ENCODE data around the gene XKR3.
A peak's percentile ranks its signal among the peaks of the same experiment; 100 is the strongest.

Gene XKR3

DNA sequence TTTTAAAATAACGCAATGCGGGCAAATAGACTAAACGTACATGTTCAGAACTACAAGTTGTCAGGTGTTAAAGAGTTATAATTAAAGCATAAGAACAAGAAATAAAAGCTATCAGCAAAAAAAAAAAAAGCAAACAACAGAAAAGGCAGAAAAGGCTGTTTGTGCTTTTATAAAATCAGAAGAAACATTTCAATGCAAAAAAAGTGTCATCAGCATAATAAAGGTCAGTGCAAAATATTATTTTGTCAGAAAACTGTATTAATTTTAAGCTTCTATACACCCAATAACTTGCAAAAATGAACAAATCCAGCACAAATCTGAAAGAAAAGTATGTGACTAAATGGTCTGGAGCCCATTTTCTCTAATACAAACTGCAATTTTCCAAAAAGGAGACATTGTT is 23.6 kb downstream of the XKR3 start:
- TF ChIP-seq, protein P1, sequence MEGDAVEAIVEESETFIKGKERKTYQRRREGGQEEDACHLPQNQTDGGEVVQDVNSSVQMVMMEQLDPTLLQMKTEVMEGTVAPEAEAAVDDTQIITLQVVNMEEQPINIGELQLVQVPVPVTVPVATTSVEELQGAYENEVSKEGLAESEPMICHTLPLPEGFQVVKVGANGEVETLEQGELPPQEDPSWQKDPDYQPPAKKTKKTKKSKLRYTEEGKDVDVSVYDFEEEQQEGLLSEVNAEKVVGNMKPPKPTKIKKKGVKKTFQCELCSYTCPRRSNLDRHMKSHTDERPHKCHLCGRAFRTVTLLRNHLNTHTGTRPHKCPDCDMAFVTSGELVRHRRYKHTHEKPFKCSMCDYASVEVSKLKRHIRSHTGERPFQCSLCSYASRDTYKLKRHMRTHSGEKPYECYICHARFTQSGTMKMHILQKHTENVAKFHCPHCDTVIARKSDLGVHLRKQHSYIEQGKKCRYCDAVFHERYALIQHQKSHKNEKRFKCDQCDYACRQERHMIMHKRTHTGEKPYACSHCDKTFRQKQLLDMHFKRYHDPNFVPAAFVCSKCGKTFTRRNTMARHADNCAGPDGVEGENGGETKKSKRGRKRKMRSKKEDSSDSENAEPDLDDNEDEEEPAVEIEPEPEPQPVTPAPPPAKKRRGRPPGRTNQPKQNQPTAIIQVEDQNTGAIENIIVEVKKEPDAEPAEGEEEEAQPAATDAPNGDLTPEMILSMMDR (IDR thresholded peaks at IDR 0.05) = no peak

DNA sequence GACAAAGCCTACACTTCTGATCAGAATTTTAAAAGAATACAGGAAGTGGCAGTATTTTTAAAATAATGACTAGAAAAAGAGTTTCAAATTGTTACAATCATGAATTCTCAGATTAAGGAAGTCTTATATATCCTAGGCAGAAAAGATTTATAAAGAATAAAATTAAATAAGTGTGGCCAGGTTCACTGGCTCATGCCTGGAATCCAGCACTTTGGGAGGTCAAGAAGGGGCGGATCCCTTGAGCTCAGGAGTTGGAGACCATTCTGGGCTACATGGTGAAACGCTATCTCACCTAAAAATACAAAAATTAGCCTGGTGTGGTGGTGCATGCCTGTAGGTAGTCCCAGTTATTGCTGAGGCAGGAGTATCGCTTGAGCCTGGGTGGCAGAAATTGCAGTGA is 24.1 kb downstream of the XKR3 start:
- TF ChIP-seq, protein P1 (IDR thresholded peaks at IDR 0.05) = no peak

DNA sequence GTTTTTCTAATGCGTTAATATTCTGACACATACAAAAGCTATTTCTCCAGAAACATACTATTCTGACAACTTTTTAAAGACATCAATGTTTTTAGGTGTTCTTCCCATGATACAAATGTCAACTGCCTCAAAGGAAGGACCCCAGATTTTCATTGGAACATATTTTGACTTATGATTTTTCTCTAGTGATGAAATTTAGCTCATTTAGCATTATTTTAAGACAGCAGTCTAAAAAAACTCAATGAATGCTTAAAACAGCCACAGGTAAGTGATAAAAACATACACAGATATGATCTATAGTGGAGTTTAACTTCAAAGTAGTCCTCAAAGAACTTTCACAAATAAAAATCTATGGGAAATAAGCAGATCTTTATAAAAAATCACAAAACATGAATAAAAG is 24.9 kb downstream of the XKR3 start:
- TF ChIP-seq, protein P1 (IDR thresholded peaks at IDR 0.05) = no peak

DNA sequence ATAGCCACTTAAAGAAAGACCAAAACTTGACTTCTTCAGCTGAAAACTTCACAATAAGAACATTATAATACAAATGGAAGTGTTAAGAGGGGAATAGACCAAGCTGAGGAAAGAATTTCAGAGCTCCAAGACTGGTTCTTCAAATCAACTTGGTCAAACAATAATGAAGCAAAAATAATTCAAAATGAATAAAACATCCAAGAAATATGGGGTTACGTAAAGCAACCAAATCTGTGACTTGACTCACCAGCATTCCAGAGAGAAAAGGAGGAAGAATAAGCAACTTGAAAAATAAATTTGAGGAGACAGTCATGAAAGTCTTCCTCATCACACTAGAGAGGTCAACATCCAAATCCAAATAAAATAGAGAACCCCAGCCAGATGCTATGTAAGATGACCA is 31.4 kb downstream of the XKR3 start:
- TF ChIP-seq, protein P1 (IDR thresholded peaks at IDR 0.05) = no peak

DNA sequence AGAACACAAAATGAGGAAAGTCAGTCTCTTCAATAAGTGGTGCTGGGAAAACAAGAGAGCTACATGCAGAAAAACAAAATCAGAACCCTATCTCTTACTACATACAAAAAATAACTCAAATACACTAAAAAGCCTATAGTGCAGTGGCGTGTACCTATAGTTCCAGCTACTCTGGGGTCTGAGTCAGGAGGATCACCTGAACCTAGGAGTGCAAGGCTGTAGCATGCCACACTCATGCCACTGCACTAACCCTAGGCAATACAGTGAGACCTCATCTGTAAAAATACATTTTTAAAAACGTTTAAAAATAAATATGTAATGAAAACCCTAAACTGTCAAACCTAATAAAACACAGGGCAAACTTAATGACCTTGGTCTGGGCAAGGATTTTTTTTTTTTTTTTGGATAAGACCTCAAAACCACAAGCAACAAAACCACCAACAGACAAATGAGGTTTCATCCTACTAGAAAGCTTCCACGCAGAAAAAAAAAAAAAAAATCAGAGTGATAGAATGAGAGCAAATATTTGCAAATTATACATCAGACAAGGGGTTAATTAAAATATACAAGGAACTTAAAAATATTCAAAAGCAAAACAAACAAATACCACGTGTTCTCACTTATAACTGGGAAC is 35.2 kb downstream of the XKR3 start:
- TF ChIP-seq, protein P1 (IDR thresholded peaks at IDR 0.05) = no peak

DNA sequence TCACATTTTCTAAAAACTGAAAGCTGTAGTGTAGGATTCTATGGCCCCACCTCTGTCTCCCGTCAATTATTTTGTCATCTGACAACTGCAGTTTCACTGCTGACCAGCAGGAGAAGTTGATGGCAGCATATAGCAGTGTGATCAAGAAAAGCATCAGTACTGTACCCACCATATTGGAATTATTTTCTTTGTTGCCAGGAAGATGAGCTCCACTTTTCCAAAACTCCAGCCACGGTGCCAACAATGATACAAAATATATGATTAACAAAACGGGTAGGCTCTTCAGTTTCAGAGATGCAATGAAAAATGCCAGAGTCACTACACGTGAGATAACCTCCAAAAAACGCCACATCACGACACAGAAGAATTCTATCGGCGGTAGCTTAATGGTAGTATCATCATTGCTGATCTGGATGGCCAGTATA is 41.3 kb downstream of the XKR3 start:
- TF ChIP-seq, protein P1 (IDR thresholded peaks at IDR 0.05) = peak; percentile 65

DNA sequence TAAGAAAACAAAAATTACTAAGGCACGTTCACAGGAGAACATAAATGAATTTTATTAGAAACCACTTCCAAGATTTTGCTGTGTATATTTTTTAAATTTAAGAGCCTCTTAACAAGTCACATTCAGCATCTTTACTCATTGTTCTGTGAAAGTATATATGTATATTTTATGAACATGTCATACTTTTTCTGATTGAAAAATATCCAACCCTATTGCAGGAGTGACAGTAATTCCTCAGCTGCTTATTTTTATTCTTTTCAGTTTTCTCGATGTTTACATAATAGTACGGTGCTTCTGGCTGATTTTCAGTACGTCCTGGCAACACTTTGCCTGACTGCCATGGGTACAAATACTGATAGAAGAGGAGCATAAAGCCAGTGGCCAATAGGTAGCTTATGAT is 41.8 kb downstream of the XKR3 start:
- TF ChIP-seq, protein P1 (IDR thresholded peaks at IDR 0.05) = no peak
